ENCODE data around the gene EYA4. TPM values are rescaled to one million over a fixed set of nuclear protein-coding genes. Genes with fewer than 3 reads are reported as not detected.

EYA4 gene
- total RNA-seq, 4 donors from 2014 or later, result 0.13 to 0.17 TPM; not detected in 2

DNA sequence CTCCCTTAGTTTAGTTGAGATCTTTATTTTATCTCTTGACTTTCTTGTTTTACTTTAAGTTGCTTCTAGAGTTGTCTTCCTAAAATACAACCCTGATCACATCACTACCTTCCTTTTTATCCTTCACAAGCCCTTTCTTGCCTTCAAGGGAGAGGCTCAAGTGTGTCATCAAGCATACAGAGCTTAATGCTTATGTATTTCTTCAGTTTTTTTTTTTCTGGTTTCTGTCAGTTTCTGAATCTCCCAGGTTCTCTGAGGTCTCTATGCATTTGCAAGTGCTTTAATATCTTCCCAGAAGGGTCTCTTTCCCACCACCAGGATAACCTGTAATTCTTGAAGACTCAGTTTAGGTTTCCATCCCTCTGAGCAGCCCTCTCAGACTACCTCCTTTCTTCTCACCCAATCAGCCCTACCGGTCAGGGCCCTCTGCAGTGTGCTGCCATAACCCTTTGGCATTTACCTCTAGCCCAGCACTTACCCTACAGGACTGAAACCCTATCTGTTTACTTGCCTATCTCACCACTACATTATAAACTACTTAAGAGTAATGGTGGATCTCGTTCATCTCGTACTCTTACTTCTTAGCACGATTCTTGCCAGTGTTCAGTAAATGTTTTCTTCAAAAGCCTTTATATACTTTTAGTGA lies 36.9 kb downstream of the EYA4 start:
- WGBS, 2 donors, result 85% methylated on average over 4 of the region's 4 CpGs
- no peak overlapping the region for H3K4me3 ChIP-seq (ENCODE audit: low read depth, poor library complexity, severe bottlenecking)
- no peak for DNase-seq (ENCODE audit: low spot score in 2 of 2)
- TF ChIP-seq, protein P1, sequence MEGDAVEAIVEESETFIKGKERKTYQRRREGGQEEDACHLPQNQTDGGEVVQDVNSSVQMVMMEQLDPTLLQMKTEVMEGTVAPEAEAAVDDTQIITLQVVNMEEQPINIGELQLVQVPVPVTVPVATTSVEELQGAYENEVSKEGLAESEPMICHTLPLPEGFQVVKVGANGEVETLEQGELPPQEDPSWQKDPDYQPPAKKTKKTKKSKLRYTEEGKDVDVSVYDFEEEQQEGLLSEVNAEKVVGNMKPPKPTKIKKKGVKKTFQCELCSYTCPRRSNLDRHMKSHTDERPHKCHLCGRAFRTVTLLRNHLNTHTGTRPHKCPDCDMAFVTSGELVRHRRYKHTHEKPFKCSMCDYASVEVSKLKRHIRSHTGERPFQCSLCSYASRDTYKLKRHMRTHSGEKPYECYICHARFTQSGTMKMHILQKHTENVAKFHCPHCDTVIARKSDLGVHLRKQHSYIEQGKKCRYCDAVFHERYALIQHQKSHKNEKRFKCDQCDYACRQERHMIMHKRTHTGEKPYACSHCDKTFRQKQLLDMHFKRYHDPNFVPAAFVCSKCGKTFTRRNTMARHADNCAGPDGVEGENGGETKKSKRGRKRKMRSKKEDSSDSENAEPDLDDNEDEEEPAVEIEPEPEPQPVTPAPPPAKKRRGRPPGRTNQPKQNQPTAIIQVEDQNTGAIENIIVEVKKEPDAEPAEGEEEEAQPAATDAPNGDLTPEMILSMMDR (IDR thresholded peaks at IDR 0.05), result no peak
- no peak for TF ChIP-seq POLR2A (IDR thresholded peaks at IDR 0.05)
- intact Hi-C loops (cut with DNase I; ENCODE audit: low total_unique reads), result no loop called here

DNA sequence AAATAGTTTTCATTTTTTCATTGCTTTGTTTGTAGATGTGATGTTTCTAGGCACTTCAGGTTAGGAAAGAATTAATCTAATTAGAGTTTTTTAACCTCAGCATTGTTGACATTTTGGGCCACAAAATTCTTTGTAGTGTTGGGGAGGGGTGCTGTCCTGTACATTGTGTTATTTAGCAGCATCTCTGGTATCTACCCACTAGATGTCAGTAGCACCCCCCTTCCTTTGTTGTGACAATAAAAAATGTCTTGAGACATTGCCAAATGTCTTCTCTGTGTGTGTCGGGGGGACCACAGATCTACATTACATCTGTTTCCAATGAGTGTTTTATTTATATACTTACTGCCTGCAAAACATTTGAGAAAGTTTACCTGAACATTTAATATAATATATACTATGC lies 45.6 kb downstream of the EYA4 start:
- TF ChIP-seq POLR2A (IDR thresholded peaks at IDR 0.05), result no peak
- TF ChIP-seq, protein P1 (IDR thresholded peaks at IDR 0.05), result no peak
- DNase-seq (ENCODE audit: low spot score in 2 of 2), result no peak
- no peak overlapping the region for H3K4me3 ChIP-seq (ENCODE audit: low read depth, poor library complexity, severe bottlenecking)
- intact Hi-C loops (cut with DNase I; ENCODE audit: low total_unique reads), result no loop called here
- 17 to 22% methylated on average over 1 of the region's 1 CpG for WGBS, 2 donors

DNA sequence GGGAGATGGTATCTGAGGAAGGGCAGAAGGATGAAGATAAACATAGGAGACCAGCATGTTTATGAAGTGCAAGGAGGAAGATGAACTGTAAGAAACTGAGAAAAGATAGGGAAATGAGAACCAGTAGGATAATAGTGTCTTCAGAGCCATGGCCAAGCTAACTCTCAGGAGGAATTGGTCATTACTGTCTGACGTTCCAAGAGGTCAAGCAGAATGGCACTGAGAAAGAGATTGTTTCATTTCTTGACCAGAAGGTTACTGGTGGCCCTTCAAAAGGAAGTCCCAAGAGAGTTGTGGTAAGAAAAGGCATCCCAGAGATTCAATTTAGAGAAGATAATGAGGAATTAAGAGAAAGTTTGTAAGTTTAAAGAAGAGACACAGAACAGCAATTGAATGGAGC lies 47.5 kb downstream of the EYA4 start:
- WGBS, 2 donors, result 46% methylated on average over 1 of the region's 1 CpG
- DNase-seq (ENCODE audit: low spot score in 2 of 2), result no peak
- TF ChIP-seq, protein P1 (IDR thresholded peaks at IDR 0.05), result no peak
- TF ChIP-seq POLR2A (IDR thresholded peaks at IDR 0.05), result no peak
- no peak overlapping the region for H3K4me3 ChIP-seq (ENCODE audit: low read depth, poor library complexity, severe bottlenecking)
- intact Hi-C loops (cut with DNase I; ENCODE audit: low total_unique reads), result no loop called here

DNA sequence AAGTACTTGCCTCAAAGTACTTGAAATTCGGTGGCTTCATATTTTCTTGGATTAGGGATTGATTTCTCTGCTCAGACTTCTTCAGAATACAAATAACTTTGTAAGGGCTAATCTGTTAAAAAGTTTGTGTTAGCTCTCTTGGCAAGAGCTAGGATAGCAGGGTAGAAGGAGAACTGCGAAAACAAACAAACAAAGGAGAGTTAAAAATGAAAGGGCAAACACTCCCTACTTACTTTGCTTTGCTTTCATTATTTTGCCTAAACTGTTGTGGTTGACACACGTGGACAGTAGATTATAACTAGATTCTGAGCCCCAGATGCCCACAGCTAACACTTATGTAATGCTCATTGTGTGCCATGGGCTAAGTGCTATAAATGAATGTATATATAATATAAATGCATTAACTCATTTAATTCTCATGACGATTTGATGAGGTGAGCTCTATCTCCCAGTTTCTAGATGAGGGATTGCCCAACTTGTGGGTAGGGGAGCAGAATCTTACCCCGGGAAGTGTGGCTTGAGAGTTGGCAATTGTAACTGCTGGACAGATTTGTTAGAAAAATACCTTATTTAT lies 48.7 kb downstream of the EYA4 start:
- no peak overlapping the region for H3K4me3 ChIP-seq (ENCODE audit: low read depth, poor library complexity, severe bottlenecking)
- DNase-seq (ENCODE audit: low spot score in 2 of 2), result no peak
- intact Hi-C loops (cut with DNase I; ENCODE audit: low total_unique reads), result no loop called here
- TF ChIP-seq, protein P1 (IDR thresholded peaks at IDR 0.05), result no peak
- no peak for TF ChIP-seq POLR2A (IDR thresholded peaks at IDR 0.05)
- WGBS, 2 donors, result 82 to 84% methylated on average over 5 of the region's 5 CpGs

DNA sequence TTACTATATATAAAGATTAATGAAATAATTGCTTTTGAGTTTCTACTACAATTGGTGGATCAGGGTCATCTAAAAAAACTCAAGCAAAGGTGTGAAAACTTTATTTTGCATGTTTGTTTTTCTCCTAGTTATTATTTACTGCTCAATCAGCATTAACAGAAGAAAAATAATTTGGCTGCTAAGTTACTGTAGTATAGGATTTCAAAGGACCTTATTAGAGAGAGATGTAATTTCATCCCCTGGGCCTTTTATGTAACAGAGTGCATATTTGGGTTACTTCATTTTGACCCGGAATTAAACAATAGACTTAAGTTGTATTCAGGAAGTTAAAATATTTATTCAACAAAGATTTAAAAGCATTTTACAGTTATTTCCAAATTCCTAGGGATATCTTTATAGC lies 49.8 kb downstream of the EYA4 start:
- no peak for DNase-seq (ENCODE audit: low spot score in 2 of 2)
- 43 to 70% methylated on average over 1 of the region's 1 CpG for WGBS, 2 donors
- H3K4me3 ChIP-seq (ENCODE audit: low read depth, poor library complexity, severe bottlenecking), result no peak overlapping the region
- TF ChIP-seq, protein P1 (IDR thresholded peaks at IDR 0.05), result no peak
- no peak for TF ChIP-seq POLR2A (IDR thresholded peaks at IDR 0.05)
- intact Hi-C loops (cut with DNase I; ENCODE audit: low total_unique reads), result no loop called here

DNA sequence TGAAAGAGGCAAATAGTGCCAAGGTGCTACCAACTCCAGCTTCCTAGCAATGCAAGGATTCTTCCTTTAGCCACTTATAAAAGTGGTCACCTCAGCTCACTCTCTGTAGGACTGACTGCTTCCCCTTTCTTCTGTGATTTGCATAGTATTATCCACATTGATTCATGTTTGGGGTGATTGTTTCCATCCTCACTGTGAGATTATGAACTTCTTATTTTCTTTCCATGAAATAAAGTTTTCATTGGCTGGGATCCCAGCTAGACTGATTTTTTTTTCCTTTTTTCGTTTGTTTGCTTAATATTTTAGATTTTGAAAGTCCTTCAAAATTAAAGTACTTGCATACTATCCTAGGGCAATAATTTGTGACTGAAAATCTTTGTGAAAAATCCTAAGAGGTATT lies 50.5 kb downstream of the EYA4 start:
- WGBS, 2 donors, result 10 to 16% methylated on average over 1 of the region's 1 CpG
- no peak overlapping the region for H3K4me3 ChIP-seq (ENCODE audit: low read depth, poor library complexity, severe bottlenecking)
- DNase-seq (ENCODE audit: low spot score in 2 of 2), result no peak
- TF ChIP-seq, protein P1 (IDR thresholded peaks at IDR 0.05), result no peak
- intact Hi-C loops (cut with DNase I; ENCODE audit: low total_unique reads), result no loop called here
